ENCODE measurements around the gene SPACA7.

The SPACA7 gene

DNA sequence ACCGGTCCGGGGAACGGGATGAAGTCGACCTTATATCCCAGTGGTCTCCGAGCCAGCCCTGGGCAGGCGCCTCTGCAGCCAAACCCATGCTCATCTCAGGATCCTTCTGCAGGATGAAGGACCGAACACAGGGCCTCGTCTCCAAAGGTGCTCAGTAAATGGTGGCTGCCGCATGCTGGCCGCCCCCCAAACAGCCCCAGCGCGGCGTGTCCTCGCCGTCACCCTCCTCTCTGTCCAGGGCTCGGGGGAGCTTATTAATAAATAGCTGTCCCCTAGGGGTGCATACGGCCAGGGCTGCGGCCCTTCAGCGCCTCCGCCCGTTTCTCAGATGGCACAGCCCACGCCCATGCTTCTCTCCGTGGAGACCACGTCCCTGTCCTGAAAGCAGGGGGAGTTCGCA, 32.6 kb upstream of the SPACA7 start:
- TF ChIP-seq ZNF70 (CRISPR knock-in tag; IDR thresholded peaks at IDR 0.05) (no peak), CSRNP3 (CRISPR knock-in tag; IDR thresholded peaks at IDR 0.05) (no peak), ISL1 (CRISPR knock-in tag; IDR thresholded peaks at IDR 0.05) (no peak), RARB (CRISPR knock-in tag; IDR thresholded peaks at IDR 0.05) (no peak), ZFP3 (CRISPR knock-in tag; IDR thresholded peaks at IDR 0.05) (no peak), ZNF8 (CRISPR knock-in tag; IDR thresholded peaks at IDR 0.05) (no peak), ARNTL (CRISPR knock-in tag; IDR thresholded peaks at IDR 0.05; ENCODE audit: borderline replicate concordance, low read depth) (no peak), ZFP30 (CRISPR knock-in tag; IDR thresholded peaks at IDR 0.05) (no peak), POU6F1 (CRISPR knock-in tag; IDR thresholded peaks at IDR 0.05; ENCODE audit: borderline replicate concordance, low read depth) (no peak), PPARA (CRISPR knock-in tag; IDR thresholded peaks at IDR 0.05; ENCODE audit: borderline replicate concordance) (no peak), ZNF565 (CRISPR knock-in tag; conservative IDR thresholded peaks at IDR 0.05; ENCODE audit: low read depth) (no peak), SNAI2 (CRISPR knock-in tag; IDR thresholded peaks at IDR 0.05) (no peak), GLIS3 (CRISPR knock-in tag; IDR thresholded peaks at IDR 0.05) (no peak)
- TF ChIP-seq, protein P1, sequence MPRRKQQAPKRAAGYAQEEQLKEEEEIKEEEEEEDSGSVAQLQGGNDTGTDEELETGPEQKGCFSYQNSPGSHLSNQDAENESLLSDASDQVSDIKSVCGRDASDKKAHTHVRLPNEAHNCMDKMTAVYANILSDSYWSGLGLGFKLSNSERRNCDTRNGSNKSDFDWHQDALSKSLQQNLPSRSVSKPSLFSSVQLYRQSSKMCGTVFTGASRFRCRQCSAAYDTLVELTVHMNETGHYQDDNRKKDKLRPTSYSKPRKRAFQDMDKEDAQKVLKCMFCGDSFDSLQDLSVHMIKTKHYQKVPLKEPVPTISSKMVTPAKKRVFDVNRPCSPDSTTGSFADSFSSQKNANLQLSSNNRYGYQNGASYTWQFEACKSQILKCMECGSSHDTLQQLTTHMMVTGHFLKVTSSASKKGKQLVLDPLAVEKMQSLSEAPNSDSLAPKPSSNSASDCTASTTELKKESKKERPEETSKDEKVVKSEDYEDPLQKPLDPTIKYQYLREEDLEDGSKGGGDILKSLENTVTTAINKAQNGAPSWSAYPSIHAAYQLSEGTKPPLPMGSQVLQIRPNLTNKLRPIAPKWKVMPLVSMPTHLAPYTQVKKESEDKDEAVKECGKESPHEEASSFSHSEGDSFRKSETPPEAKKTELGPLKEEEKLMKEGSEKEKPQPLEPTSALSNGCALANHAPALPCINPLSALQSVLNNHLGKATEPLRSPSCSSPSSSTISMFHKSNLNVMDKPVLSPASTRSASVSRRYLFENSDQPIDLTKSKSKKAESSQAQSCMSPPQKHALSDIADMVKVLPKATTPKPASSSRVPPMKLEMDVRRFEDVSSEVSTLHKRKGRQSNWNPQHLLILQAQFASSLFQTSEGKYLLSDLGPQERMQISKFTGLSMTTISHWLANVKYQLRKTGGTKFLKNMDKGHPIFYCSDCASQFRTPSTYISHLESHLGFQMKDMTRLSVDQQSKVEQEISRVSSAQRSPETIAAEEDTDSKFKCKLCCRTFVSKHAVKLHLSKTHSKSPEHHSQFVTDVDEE (CRISPR knock-in tag; IDR thresholded peaks at IDR 0.05): no peak
- ATAC-seq: no peak

DNA sequence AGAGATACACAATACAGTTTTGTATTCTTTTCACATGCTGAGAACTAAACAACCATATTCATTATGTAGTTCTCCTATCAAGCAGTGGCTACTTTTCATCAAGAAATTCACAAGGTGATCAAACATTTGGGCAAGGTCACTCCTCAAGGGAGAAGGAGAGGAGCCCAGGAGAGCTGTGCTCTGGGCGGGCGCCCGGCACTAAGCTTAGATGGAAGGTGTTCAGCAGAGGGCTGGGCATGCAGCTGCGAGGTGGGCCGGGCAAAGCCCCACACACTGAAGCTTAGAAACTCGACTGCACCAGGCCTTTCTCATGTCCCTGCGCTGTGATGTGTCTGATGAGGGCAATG, 30.4 kb upstream of the SPACA7 start:
- TF ChIP-seq ZNF8 (CRISPR knock-in tag; IDR thresholded peaks at IDR 0.05) (no peak), CSRNP3 (CRISPR knock-in tag; IDR thresholded peaks at IDR 0.05) (no peak), TCF4 (CRISPR knock-in tag; IDR thresholded peaks at IDR 0.05; ENCODE audit: borderline replicate concordance) (no peak), ZNF70 (CRISPR knock-in tag; IDR thresholded peaks at IDR 0.05) (no peak), ESRRG (CRISPR knock-in tag; IDR thresholded peaks at IDR 0.05) (no peak), BACH2 (CRISPR knock-in tag; IDR thresholded peaks at IDR 0.05; ENCODE audit: borderline replicate concordance) (no peak)

DNA sequence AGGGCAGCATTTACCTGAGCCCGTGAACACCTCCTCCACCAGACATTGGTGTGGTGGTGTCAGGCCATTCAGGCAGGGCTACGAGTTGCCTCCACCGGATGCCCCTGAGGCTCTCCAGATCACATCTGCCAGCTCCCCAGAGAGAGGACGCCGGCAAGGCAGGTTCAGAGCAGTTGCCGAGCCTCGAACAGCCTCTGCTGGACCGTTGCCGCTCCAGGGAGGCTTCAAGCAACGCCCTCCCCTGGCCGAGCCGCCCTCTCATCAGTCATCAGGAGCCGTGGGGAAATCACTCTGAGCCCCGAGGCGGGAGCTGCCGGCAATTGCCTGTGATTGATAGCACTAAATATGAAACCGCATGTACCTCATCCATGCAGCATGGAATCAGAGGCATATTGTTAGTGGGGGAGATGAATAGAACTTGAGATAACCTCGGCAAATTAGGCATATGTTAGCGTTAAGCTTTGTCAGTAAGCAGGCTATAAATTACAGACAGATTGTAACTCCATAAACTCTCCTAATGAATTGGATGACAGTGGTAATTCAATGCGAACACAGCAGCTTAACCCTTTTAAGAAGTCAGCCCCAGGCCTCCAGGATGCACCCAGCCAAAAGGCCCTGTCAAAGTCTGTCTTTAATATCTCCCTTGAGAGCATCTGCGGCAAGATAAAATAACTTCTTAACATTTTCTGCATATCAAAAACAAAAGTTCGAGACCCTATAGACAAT, 29.8 kb upstream of the SPACA7 start:
- ATAC-seq: peak; percentile 48
- TF ChIP-seq ZC3H10 (CRISPR knock-in tag; IDR thresholded peaks at IDR 0.05) (no peak), ESRRG (CRISPR knock-in tag; IDR thresholded peaks at IDR 0.05) (no peak), PATZ1 (CRISPR knock-in tag; IDR thresholded peaks at IDR 0.05; ENCODE audit: borderline replicate concordance) (no peak), ZNF8 (CRISPR knock-in tag; IDR thresholded peaks at IDR 0.05) (no peak), ZNF565 (CRISPR knock-in tag; conservative IDR thresholded peaks at IDR 0.05; ENCODE audit: low read depth) (no peak), OSR1 (CRISPR knock-in tag; IDR thresholded peaks at IDR 0.05) (no peak), TOX (CRISPR knock-in tag; IDR thresholded peaks at IDR 0.05; ENCODE audit: borderline replicate concordance) (no peak), ZFP3 (CRISPR knock-in tag; IDR thresholded peaks at IDR 0.05) (no peak), GLIS3 (CRISPR knock-in tag; IDR thresholded peaks at IDR 0.05) (no peak), ARNTL (CRISPR knock-in tag; IDR thresholded peaks at IDR 0.05; ENCODE audit: borderline replicate concordance, low read depth) (no peak), BACH2 (CRISPR knock-in tag; IDR thresholded peaks at IDR 0.05; ENCODE audit: borderline replicate concordance) (no peak), TCF4 (CRISPR knock-in tag; IDR thresholded peaks at IDR 0.05; ENCODE audit: borderline replicate concordance) (no peak), POU6F1 (CRISPR knock-in tag; IDR thresholded peaks at IDR 0.05; ENCODE audit: borderline replicate concordance, low read depth) (no peak), ISL1 (CRISPR knock-in tag; IDR thresholded peaks at IDR 0.05) (no peak)
- TF ChIP-seq, protein P1 (CRISPR knock-in tag; IDR thresholded peaks at IDR 0.05): no peak

More for the DNA sequence above, 30.4 kb upstream of the SPACA7 start:
- ATAC-seq: no peak; the same call in 2 of the 3 replicates

Measured in SK-N-SH treated with all-trans-retinoic acid at 6 μM for 48 hours (cell line).